Ascending aorta (tissue), 2 donors: ENCODE data around the gene AIF1. TPM values are rescaled to one million over a fixed set of nuclear protein-coding genes. Genes with fewer than 3 reads are reported as not detected.
A peak's percentile ranks its signal among the peaks of the same experiment; 100 is the strongest.

Experiments
- DNase-seq, 2 donors: peaks; one replicate each; pipeline ENCODE4 v3.0.0-alpha.2; 2019; ENCODE audit warnings: low spot score in 2 of 2
- H3K27ac ChIP-seq, 2 donors: fragments of 200-600 bp; sonication (generic); one replicate each; pipeline ENCODE4 v1.5.1; 2016 to 2017; ENCODE audit warnings: mild to moderate bottlenecking in 1 of 2
- H3K27me3 ChIP-seq: fragments of 200-600 bp; sonication (generic); one replicate; pipeline ENCODE4 v1.5.1; 2017
- H3K36me3 ChIP-seq, 2 donors: fragments of 200-600 bp; sonication (generic); one replicate each; pipeline ENCODE4 v1.5.1; 2016
- H3K4me1 ChIP-seq, 2 donors: fragments of 200-600 bp; sonication (generic); one replicate each; pipeline ENCODE4 v1.5.1; 2016 to 2017; ENCODE audit warnings: mild to moderate bottlenecking in 1 of 2
- H3K4me3 ChIP-seq, 2 donors: fragments of 200-600 bp; sonication (generic); one replicate each; pipeline ENCODE4 v1.5.1; 2016 to 2017; ENCODE audit warnings: mild to moderate bottlenecking in 1 of 2
- H3K9me3 ChIP-seq, 2 donors: fragments of 200-600 bp; sonication (generic); one replicate each; pipeline ENCODE4 v1.5.1; 2016
- CTCF ChIP-seq, 3 experiments: fragments of 200-600 bp in 2 of 3; fragments of 450-650 bp in 1 of 3; sonication (generic) in 2 of 3; IDR thresholded peaks; one replicate each; pipeline ENCODE4 v1.5.1; 2016 to 2019; ENCODE audit warnings: antibody characterized with exemption in 3 of 3, mild to moderate bottlenecking in 1 of 3, moderate library complexity in 1 of 3
- intact Hi-C: fragments of 100-400 bp; cut with DNase I; formaldehyde crosslinking; loops from one replicate; pipeline ENCODE4 v1.15.1; 2023
- total RNA-seq: library from RNA; depleted of rRNA; stranded (reverse); fragments of >200 nt; gene quantifications from one replicate; pipeline ENCODE4 v1.1.0, GENCODE V29; 2016

Gene AIF1
- total RNA-seq, 1 donor from 2014 or later: 1.7 TPM

GRCh38 chr6:31659649-31660380 lies 44.8 kb downstream of the AIF1 start:
- Histone ChIP-seq H3K36me3 (peaks cover 7 to 24% of the 10 kb centered on the region in 2 donors), H3K27me3 (no peaks in the 10 kb centered on the region), H3K4me1 (peaks cover 18 to 45% of the 10 kb centered on the region in 2 donors), H3K9me3 (no peaks in the 10 kb centered on the region), H3K27ac (peak overlapping the region; percentile 84 to 88), H3K4me3 (peak overlapping the region; percentile 77 to 79)
- no peak for TF ChIP-seq CTCF (IDR thresholded peaks at IDR 0.05)
- intact Hi-C loops: loop anchor here (5.0 to 10.0 kb wide), 3 partner anchors 515 to 1655 kb away; partner anchors contain the start of genes AGPAT1, RNF5, TAPBP and ZBTB22
- no peak for DNase-seq

- H3K4me1 ChIP-seq: peaks cover 18 to 45% of the 10 kb centered on the region in 2 donors
- intact Hi-C loops: loop anchor here (5.0 to 10.0 kb wide), 3 partner anchors 514 to 1654 kb away; partner anchors contain the start of genes AGPAT1, RNF5, TAPBP and ZBTB22
- H3K36me3 ChIP-seq: peaks cover 7 to 24% of the 10 kb centered on the region in 2 donors
- peak within 1 kb of the TSS; percentile 77 to 79 for H3K4me3 ChIP-seq
- H3K27ac ChIP-seq: peak within 1 kb of the TSS; percentile 84 to 88
- H3K9me3 ChIP-seq: no peaks in the 10 kb centered on the region
- H3K27me3 ChIP-seq: no peaks in the 10 kb centered on the region
- peak; percentile 57 to 92 for DNase-seq
- TF ChIP-seq CTCF (IDR thresholded peaks at IDR 0.05): no peak
These were observed 45.6 kb downstream of the AIF1 start, which contains the start of gene C6orf47 for GRCh38 chr6:31660381-31661261. Gene C6orf47, minus strand, starts transcription at chr6:31660778. Its CDS starts 831 bp downstream, at chr6:31659947.

GRCh38 chr6:31661262-31662123 lies 46.5 kb downstream of the AIF1 start:
- DNase-seq: no peak
- Histone ChIP-seq H3K4me3 (peak overlapping the region; percentile 77 to 79), H3K4me1 (peaks cover 18 to 46% of the 10 kb centered on the region in 2 donors), H3K27me3 (no peaks in the 10 kb centered on the region), H3K27ac (peak overlapping the region; percentile 84 to 88), H3K9me3 (no peaks in the 10 kb centered on the region), H3K36me3 (peaks cover 7 to 22% of the 10 kb centered on the region in 2 donors)
- TF ChIP-seq CTCF (IDR thresholded peaks at IDR 0.05): no peak
- intact Hi-C loops: loop anchor here (5.0 to 10.0 kb wide), 3 partner anchors 513 to 1653 kb away; partner anchors contain the start of genes AGPAT1, RNF5, TAPBP and ZBTB22

GRCh38 chr6:31662124-31662723 lies 47.2 kb downstream of the AIF1 start:
- intact Hi-C loops: loop anchor here (5.0 to 10.0 kb wide), 3 partner anchors 513 to 1653 kb away; partner anchors contain the start of genes AGPAT1, RNF5, TAPBP and ZBTB22
- peak overlapping the region; percentile 7 to 27 for H3K27ac ChIP-seq
- peaks cover 22 to 52% of the 10 kb centered on the region in 2 donors for H3K4me1 ChIP-seq

More at GRCh38 chr6:31662124-31662723, 47.2 kb downstream of the AIF1 start:
- no peak for TF ChIP-seq CTCF (IDR thresholded peaks at IDR 0.05)
- Histone ChIP-seq H3K36me3 (peaks cover 9 to 16% of the 10 kb centered on the region in 2 donors), H3K9me3 (no peaks in the 10 kb centered on the region), H3K4me3 (no peak overlapping the region), H3K27me3 (no peaks in the 10 kb centered on the region)
- no peak for DNase-seq
